Stimulated activated CD8-positive, alpha-beta memory T cell treated with anti-CD3 and anti-CD28 coated beads, Interleukin-12 subunit alpha, Interleukin-12 subunit beta, amount 100 ng/mL, for 4 hours (primary cell): ENCODE measurements around the gene CST7.

Experiments used
- DNase-seq: peaks from one replicate; pipeline ENCODE4 v3.0.0-alpha.2; 2020; ENCODE audit warnings: low read depth

The CST7 gene

DNA sequence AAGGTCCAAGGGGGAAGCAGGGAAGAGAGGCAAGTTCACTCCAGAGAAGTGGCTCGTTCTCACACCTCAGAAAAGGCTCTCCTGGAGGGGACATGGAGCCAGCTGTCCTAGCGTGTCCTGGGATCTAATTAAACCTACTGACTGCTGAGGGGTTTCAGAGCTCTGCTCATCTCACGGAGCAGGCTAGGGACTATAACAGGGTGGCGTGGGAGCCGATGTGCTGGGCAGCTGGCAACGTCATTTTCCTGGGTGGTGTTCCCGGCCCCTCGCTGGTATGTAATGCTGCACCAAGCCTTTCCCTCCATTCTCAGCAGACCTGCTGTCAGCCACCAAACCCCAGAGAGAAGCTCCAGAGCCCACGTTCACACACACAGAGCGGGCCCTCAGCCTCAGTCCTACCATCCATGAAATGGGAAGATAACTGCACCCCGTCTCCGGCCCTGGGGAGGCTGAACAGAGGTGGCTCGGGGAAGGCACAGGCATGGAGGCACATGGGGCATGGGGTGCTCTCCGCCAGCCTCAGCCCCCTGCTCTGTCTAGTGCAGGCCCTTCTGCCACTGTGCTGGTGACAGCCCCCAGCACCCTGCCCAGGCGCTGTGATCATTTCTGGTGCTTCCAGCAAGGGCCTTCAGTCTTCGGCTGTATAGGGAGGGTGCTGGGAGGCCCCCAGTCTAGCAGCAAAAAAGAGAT is 1.9 kb downstream of the CST7 start:
- no peak for DNase-seq

DNA sequence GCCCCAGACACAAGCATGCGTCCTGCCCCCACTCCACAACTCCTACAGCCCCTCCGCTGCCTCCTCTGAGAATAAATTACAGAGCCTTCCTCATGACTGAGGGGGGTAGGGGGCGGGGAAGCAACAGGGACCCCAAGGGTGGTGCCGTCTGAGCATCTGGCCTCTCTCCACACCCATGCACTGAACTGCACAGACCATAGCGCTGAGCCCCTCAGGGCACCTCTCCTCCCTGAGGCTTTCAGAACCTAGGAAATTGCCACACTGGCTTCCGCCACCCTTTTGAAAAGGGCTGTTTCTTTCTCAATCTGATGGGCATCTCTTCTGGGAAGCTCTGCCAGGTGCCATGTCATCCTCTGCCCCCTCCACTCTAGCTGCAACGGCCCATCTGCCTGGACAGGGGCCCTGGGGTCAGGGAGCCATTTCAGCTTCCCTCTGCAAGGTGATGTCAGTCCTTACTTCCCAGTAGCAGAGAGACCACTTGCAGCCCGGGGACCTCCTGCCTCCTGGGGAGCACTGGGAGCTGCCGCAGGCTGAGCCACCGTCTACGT is 2.5 kb downstream of the CST7 start:
- no peak for DNase-seq

- DNase-seq, result no peak
These were observed 3.5 kb downstream of the CST7 start for GRCh38 chr20:24952376-24953208.

DNA sequence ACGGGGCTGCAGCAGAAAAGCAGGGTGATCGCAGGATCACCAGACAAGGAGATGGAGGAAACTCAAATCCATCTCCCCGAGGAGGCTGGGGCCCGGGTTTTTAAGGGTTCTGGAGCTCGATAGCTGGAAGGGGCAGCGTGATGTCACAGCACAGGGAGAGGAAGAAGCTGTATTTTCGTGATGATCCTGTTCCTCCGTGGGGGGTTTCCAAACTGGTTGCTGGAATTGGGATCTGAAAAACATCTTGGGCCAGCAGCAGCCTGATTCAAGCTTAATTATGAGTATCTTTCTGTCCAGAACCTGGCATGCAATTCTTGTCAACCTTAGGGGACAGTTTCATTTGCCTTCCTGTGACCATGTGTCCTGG is 4.1 kb downstream of the CST7 start:
- no peak for DNase-seq

DNA sequence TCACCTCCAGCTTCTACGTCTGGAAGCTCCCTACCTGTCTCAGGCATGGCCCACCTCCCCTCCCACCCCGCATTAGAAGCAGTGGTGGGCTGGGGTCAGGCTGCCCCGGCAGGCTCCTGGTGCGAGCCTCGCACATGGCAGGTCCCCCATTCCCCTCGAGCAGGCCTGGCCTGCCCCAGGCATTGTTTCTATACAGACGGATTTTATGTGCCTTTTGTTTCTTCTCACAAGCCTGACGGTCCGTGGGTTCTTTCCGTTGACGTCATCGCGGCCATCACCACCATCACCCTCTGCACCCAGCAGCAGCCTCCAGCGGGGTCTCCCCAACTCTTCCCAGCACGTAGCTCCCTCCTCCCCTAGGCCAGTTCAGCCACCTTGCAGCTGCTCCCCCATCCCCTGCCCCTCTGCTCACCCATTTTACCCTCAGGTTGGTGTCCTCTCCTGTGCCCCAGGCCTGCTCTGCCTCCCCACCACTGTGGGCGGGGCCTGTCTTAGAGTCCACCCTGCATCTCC is 4.6 kb downstream of the CST7 start:
- DNase-seq, result no peak

DNA sequence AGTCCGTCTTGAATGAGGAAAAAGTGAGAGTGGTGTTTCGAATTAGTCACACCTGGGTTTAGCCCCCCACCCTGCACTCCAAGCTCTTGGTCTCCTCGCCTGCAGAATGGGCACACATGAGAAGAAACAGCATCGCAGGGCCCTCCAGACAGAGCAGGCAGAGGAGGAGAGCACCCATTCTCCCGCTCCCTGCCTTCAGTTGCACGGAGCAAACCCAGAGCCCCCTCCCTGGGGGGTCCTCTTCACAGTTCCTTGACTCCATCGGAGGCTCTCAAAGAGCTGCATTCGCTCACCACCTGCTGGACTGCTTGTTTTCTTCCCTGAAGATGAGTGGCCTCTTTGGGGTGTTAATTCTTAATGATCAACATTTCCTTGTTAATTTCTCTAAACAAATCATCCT is 5.1 kb downstream of the CST7 start:
- no peak for DNase-seq

- DNase-seq, result no peak
These were observed 5.5 kb downstream of the CST7 start for GRCh38 chr20:24954566-24954965.

GRCh38 chr20:24955045-24955444 is 6.0 kb downstream of the CST7 start:
- DNase-seq, result no peak

DNA sequence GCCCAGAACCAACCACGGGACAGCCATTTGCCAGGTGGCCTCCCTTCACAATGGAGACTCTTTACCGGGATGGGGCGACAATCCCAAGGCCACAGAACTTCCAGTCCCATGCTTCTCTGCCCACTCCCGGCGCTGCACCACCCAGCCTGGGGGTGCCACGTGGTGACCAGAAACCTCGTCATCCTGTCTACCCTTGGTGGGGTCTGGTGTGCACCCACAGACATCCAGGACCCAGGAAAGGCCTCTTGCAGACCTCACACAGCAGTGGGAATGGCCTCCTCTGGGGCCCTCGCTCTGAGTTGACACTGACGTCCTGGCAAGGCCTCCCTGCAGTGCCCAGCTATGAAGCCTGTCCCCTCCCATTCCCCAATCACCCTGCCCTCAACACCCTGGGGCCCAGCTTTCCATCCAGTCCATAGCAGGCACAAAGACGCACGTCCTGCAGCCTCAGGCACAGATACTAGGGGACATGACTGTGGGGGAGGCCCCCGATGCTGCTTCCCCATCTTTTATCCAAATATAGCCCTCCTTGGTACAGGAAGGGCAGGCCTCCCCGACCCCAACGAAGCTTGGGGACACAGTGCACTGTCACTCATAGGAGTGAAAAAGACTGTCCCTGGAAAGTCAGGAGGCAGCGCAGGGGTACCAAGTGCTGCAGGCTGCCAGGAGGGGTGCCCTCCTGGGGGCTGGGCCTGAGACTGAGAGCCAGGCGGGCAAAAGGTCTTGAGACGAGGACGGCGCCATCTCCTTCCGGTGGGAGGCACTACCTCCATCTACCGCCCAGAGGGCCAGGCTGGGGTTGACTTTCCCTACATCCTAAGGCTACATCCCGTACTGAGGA is 7.2 kb downstream of the CST7 start:
- DNase-seq, result no peak

DNA sequence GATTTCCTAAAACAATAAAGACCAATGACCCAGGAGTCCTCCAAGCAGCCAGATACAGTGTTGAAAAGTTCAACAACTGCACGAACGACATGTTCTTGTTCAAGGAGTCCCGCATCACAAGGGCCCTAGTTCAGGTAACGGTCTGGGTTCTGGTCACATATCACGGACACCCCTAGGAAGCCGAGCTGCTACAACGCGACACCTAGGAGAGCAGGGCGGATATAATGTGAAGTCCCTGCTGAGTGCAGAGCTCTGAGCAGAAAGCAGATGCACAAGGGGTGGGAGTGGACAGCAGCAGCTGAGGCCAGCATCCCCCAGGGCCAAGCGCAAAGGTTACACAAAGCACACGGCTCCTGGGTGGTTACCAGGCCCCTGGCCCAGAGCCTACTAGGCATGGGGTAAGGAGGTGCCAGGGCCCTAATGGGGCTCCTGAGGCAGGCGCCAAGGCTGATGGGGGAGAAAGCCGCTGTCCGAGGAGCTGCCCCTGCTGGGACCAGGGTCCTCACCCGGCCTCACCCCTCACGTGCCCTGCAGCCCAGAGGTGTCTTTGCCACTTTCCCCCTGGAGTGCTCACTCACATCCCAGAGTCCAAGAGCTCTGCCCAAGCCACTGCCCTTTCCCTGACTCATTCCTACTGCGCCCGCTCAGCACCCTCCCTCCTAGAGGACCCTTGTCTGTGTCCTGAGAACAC is 8.4 kb downstream of the CST7 start:
- DNase-seq, result no peak

GRCh38 chr20:24958506-24959385 is 9.7 kb downstream of the CST7 start:
- no peak for DNase-seq

DNA sequence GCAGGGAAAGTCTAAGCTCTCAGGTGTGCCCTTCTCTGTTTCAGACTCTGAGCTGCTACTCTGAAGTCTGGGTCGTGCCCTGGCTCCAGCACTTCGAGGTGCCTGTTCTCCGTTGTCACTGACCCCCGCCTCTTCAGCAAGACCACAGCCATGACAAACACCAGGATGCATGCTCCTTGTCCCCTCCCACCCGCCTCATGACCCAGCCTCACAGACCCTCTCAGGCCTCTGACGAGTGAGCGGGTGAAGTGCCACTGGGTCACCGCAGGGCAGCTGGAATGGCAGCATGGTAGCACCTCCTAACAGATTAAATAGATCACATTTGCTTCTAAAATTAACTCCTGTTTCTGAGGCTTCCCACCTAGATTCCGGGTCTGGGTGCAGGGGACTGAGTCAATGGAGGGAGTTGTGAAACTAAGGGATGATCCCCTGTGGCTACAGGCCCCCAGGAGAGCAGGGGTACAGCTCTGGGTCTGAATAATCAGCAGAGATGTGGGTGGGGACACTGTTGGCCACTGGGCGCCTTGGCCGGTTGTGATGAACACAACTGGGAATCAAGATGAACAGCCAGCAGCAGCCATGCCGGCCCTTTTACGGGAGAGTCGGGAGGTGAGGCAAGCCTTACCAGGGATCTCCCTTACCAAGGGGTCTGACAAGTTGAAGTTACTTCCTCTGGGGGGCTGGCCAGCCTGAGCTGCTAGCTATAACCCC is 10.7 kb downstream of the CST7 start:
- DNase-seq, result no peak

DNA sequence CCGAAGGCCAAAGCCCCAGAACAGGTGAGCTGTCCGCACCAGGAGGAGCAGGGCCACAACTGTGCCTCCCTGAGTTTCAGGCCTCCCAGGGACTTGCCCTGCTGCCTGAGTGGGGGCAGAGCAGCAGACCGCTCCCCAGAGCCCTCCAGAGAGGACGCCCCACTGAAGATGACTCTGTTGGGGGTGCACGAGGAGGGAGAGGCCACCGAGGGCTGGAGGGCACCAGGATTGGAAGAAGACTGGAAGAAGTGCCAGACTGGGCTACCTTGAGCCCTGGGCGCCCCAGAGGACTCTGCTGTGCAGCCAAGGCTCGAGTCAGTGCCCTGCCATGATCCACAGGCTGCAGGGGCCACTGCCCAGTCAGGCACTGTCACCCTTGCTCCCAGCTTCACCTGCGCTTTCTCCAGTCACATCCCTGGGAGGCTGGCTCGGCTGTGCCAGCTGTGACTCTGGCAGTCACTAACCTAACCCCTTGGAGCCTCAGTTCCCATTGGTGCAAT is 11.3 kb downstream of the CST7 start:
- DNase-seq, result no peak

GRCh38 chr20:24960861-24961260 is 11.8 kb downstream of the CST7 start:
- no peak for DNase-seq

DNA sequence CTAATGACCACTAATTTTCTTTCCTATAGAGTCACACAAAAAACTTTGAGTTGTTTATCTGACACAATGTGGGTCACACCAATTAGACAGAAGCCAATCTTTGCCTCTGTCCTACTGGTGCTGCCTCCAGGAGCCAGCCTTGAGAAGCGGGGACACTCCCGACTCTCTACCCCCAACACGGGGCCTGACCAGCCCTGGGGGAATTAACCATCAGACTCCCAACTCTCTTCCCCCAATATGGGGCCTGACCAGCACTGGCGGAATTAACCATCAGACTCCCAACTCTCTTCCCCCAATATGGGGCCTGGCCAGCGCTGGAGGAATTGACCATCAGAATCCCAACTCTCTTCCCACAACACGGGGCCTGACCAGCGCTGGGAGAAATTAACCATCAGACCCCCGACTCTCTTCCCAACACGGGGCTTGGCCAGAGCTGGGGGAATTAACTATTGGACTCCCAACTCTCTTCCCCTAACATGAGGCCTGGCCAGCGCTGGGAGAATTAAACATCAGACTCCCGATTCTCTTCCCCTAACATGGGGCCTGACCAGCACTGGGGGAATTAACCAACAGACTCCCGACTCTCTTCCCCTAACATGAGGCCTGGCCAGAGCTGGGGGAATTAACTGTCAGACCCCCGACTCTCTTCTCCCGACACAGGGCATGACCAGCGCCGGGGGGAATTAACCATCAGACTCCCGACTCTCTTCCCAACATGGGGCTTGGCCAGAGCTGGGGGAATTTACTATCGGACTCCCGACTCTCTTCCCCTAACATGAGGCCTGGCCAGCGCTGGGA is 12.5 kb downstream of the CST7 start:
- DNase-seq, result no peak

DNA sequence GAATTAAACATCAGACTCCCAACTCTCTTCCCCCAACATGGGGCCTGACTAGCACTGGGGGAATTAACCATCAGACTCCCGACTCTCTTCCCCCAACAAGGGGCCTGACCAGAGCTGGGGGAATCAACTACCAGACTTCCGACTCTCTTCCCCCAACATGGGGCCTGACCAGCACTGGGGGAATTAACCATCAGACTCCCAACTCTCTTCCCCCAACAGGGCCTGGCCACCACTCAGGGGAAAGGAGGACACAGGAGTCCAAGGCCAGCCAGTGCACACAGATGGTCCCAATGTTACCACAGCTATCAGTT is 13.1 kb downstream of the CST7 start:
- DNase-seq, result no peak

GRCh38 chr20:24962510-24962909 is 13.4 kb downstream of the CST7 start:
- no peak for DNase-seq

DNA sequence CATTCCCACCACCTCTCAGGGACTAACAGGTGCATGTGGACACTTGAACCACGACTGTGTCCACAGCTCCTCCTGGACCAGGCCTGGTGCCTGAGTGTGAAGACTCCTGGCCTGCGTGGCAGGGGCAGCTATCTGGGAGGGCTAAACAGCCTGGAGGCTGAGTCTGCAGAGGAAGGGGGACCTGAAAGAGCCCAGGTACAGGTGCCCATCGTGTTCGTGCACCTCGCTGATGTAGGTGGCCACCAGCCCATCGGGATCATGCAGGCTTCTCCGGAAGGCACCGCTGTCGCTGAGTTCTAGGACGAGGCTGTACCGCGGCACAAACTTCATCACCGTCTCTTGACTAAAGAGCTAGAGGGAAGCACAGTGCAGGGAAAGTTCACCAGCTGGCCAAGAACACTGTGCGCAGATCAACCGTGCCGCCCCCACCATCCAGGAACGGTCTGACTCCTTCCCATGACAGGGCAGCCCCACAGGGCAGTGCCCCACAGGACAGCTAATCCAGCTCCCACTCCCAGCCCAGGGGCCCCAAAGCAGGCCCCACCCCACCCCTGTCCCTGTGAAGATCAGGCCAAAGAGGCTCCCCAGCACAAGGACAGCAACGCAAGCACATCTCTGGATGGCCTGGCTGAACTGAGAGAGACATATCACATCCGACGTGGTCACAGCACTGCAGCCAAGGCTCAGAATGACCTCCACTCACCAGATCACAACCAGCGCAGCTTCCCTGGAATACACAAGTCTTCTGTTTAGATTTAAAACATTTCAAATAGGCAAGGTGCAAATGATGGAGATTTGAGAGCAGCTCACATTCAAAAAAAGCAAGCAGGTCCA is 14.8 kb downstream of the CST7 start:
- no peak for DNase-seq
